ENCODE measurements around the gene GPR85. TPM values are rescaled to one million over a fixed set of nuclear protein-coding genes. Genes with fewer than 3 reads are reported as not detected.

The GPR85 gene
- total RNA-seq, 1 donor from 2014 or later, result not detected

Other genes with a start within 250 kb of the GPR85 start
- gene SMIM30, start 31.7 kb upstream of the GPR85 start, total RNA-seq, result 32.4 and 36.8 TPM in 2 replicates